Neural crest cell (in vitro differentiated cells): ENCODE results near the gene SLC35A5. TPM values are rescaled to one million over a fixed set of nuclear protein-coding genes. Genes with fewer than 3 reads are reported as not detected.
"Not testable (repeated sequence)": the region's sequence is repeated elsewhere in the genome, so short reads cannot be mapped to it uniquely, and the experiment has no call there.

Source experiments
- DNase-seq: peaks from one replicate; pipeline ENCODE4 v3.0.0; 2021; ENCODE audit warnings: low read depth, mixed read lengths, low spot score
- H3K27ac Mint-ChIP-seq: one replicate; pipeline ENCODE4 v1.8.0; 2021; ENCODE audit warnings: mild to moderate bottlenecking, mixed read lengths; ENCODE audit not compliant: unreplicated experiment
- H3K27me3 Mint-ChIP-seq: 2 replicates; pipeline ENCODE4 v1.8.0; 2021; ENCODE audit warnings: low read depth, mild to moderate bottlenecking, mixed read lengths
- H3K36me3 Mint-ChIP-seq: 2 replicates; pipeline ENCODE4 v1.8.0; 2021; ENCODE audit warnings: low read depth, mild to moderate bottlenecking, mixed read lengths
- H3K4me1 Mint-ChIP-seq: 2 replicates; pipeline ENCODE4 v1.8.0; 2021; ENCODE audit warnings: mixed read lengths
- H3K4me3 Mint-ChIP-seq: one replicate; pipeline ENCODE4 v1.8.0; 2021; ENCODE audit warnings: mild to moderate bottlenecking, mixed read lengths
- H3K9me3 Mint-ChIP-seq: 2 replicates; pipeline ENCODE4 v1.8.0; 2021; ENCODE audit warnings: mixed read lengths
- CTCF ChIP-seq: fragments of 200-600 bp; sonication (generic); conservative IDR thresholded peaks from 2 replicates; pipeline ENCODE4 v1.5.0; 2021; ENCODE audit warnings: antibody characterized with exemption, mild to moderate bottlenecking
- long read RNA-seq: library from polyadenylated mRNA; unstranded; transcript quantifications from one replicate; pipeline ENCODE4 v2.0.0, GENCODE V29; 2020
- total RNA-seq: library from RNA; stranded (reverse); gene quantifications from 2 replicates; pipeline ENCODE4 v1.2.1, GENCODE V29; 2021

The SLC35A5 gene
- total RNA-seq = 44.9 and 47.6 TPM in 2 replicates
- long read RNA-seq, full-length matches to known transcripts = 125 of 141 reads
- long read RNA-seq, partial matches to known transcripts = 3 of 141 reads
- long read RNA-seq, other reads (novel, unspliced or antisense) = 13 of 141 reads

- TF ChIP-seq CTCF = no peak
- peak within 1 kb of the TSS; percentile 97 for H3K4me3 Mint-ChIP-seq
- H3K27ac Mint-ChIP-seq = peak within 1 kb of the TSS; percentile 97
- no peaks in the 10 kb centered on the region for H3K27me3 Mint-ChIP-seq
- H3K36me3 Mint-ChIP-seq = peaks cover 6% of the 10 kb centered on the region
- H3K9me3 Mint-ChIP-seq = no peaks in the 10 kb centered on the region
- H3K4me1 Mint-ChIP-seq = peaks cover 32% of the 10 kb centered on the region
- DNase-seq = peak; percentile 96
Measured at GRCh38 chr3:112561734-112562529, at the start of gene SLC35A5, which contains the start of gene ATG3. SLC35A5 (plus strand) TSS chr3:112562045; CDS start chr3:112563404, 1,359 bp downstream. ATG3 (minus strand) TSS chr3:112561962; CDS start chr3:112561528, 434 bp downstream.

- Mint-ChIP-seq H3K36me3 (peaks cover 9% of the 10 kb centered on the region), H3K9me3 (peaks cover 15% of the 10 kb centered on the region), H3K27me3 (no peaks in the 10 kb centered on the region), H3K4me1 (no peaks in the 10 kb centered on the region), H3K27ac (no peak overlapping the region), H3K4me3 (no peak overlapping the region)
- no peak for DNase-seq
- TF ChIP-seq CTCF = no peak
Measured at GRCh38 chr3:112512320-112512719, 49.5 kb upstream of the SLC35A5 start.

- peaks cover 12% of the 10 kb centered on the region for H3K36me3 Mint-ChIP-seq
- peaks cover 11% of the 10 kb centered on the region for H3K9me3 Mint-ChIP-seq
- H3K4me1 Mint-ChIP-seq = peaks cover 8% of the 10 kb centered on the region
Measured at GRCh38 chr3:112514527-112515128, 47.2 kb upstream of the SLC35A5 start.

GRCh38 chr3:112518970-112519369, 42.9 kb upstream of the SLC35A5 start:
- not testable (repeated sequence) for H3K9me3 Mint-ChIP-seq, H3K4me3 Mint-ChIP-seq, H3K27ac Mint-ChIP-seq, H3K4me1 Mint-ChIP-seq, DNase-seq, H3K27me3 Mint-ChIP-seq
- H3K36me3 Mint-ChIP-seq = peaks cover 13% of the 10 kb centered on the region

More at GRCh38 chr3:112514527-112515128, 47.2 kb upstream of the SLC35A5 start:
- Mint-ChIP-seq H3K27me3 (no peaks in the 10 kb centered on the region), H3K27ac (no peak overlapping the region), H3K4me3 (no peak overlapping the region)
- DNase-seq = no peak
- TF ChIP-seq CTCF = no peak

- no peak overlapping the region for H3K27ac Mint-ChIP-seq
- H3K4me3 Mint-ChIP-seq = no peak overlapping the region
- H3K9me3 Mint-ChIP-seq = peaks cover 2% of the 10 kb centered on the region
- H3K27me3 Mint-ChIP-seq = no peaks in the 10 kb centered on the region
- H3K36me3 Mint-ChIP-seq = peaks cover 17% of the 10 kb centered on the region
- TF ChIP-seq CTCF = peak; percentile 87
- peaks cover 8% of the 10 kb centered on the region for H3K4me1 Mint-ChIP-seq
- no peak for DNase-seq
Measured at GRCh38 chr3:112519424-112520001, 42.3 kb upstream of the SLC35A5 start.

GRCh38 chr3:112524127-112524526, 37.7 kb upstream of the SLC35A5 start:
- not testable (repeated sequence) for H3K4me1 Mint-ChIP-seq, H3K4me3 Mint-ChIP-seq, H3K27ac Mint-ChIP-seq, H3K27me3 Mint-ChIP-seq, DNase-seq, H3K9me3 Mint-ChIP-seq
- H3K36me3 Mint-ChIP-seq = peaks cover 26% of the 10 kb centered on the region
